HepG2 (cell line): ENCODE data around the gene PRKRIP1. TPM values are rescaled to one million over a fixed set of nuclear protein-coding genes. Genes with fewer than 3 reads are reported as not detected.

ENCODE experiments used
- ATAC-seq: fragments of 200-7000 bp; cut with Tn5 transposase; 3 replicates; pipeline ENCODE4 v1.9.1; 2020; ENCODE audit warnings: mild to moderate bottlenecking, moderate library complexity
- BruUV-seq: library from RNA; stranded (reverse); fragments of 400-500 nt; replicated peaks from 2 replicates; lab custom pipeline; 2021; lab: Mats Ljungman, UMichigan
- CTCF ChIA-PET: fragments of 300-600 bp; formaldehyde crosslinking; extraction: SDS; loops from one replicate; lab custom pipeline; 2021; ENCODE audit warnings: low total read pairs, inconsistent platforms, low intra/inter-chr PET ratio; lab: Yijun Ruan, JAX
- POLR2A ChIA-PET: fragments of 350-600 bp; sonication (Branson Sonifier 250); formaldehyde crosslinking; loops from one replicate; lab custom pipeline; 2020; ENCODE audit warnings: antibody characterized with exemption, inconsistent platforms; lab: Yijun Ruan, JAX
- DNase-seq: peaks from one replicate; pipeline ENCODE4 v3.0.0-alpha.2; 2015; ENCODE audit warnings: low spot score
- FAIRE-seq: peaks from 3 replicates; lab custom pipeline; 2011; peaks lifted over from hg19 to GRCh38; lab: Jason Lieb, UNC
- H2AFZ ChIP-seq: one replicate; pipeline ENCODE4 v1.6.1; 2011; ENCODE audit warnings: low read length, inconsistent platforms
- H3K27ac ChIP-seq: fragments of 300-600 bp; 3 replicates; pipeline ENCODE4 v1.8.0; 2011; ENCODE audit warnings: mixed run types, mild to moderate bottlenecking, mixed read lengths, low read length, inconsistent platforms; ENCODE audit not compliant: insufficient read depth; ENCODE audit errors: extremely low read length
- H3K27me3 ChIP-seq, 2 experiments: fragments of 200-600 bp in 1 of 2; 2 replicates in 1 of 2; 3 replicates in 1 of 2; pipeline versions ENCODE4 v1.6.0 to v1.8.0; 2011; ENCODE audit warnings: low read length in 2 of 2, mild to moderate bottlenecking in 2 of 2, moderate library complexity in 2 of 2, inconsistent platforms in 1 of 2; ENCODE audit not compliant: insufficient read depth in 2 of 2, control insufficient read depth in 1 of 2
- H3K36me3 ChIP-seq, 2 experiments: fragments of 200-600 bp in 1 of 2; replicated peaks in 1 of 2; 2 replicates in 1 of 2; 3 replicates in 1 of 2; pipeline versions ENCODE4 v1.5.1 to v1.8.0; 2011; ENCODE audit warnings: low read length in 2 of 2, inconsistent platforms in 1 of 2; ENCODE audit not compliant: insufficient read depth in 2 of 2, control insufficient read depth in 1 of 2
- H3K4me1 ChIP-seq: 2 replicates; pipeline ENCODE4 v1.5.1; 2012; ENCODE audit warnings: low read length, inconsistent platforms; ENCODE audit not compliant: insufficient read depth
- H3K4me2 ChIP-seq: 2 replicates; pipeline ENCODE4 v1.6.0; 2011; ENCODE audit warnings: low read depth, low read length, inconsistent platforms
- H3K4me3 ChIP-seq, 3 experiments: fragments of 200-600 bp in 1 of 3; sonication (generic), shearing (Covaris generic) in 1 of 3; replicated peaks in 1 of 3; 2 replicates each; pipeline ENCODE4 v1.5.1; 2011 to 2016; ENCODE audit warnings: low read length in 3 of 3, inconsistent platforms in 2 of 3, low read depth in 2 of 3, mild to moderate bottlenecking in 2 of 3, control low read depth in 1 of 3, mixed read lengths in 1 of 3; ENCODE audit not compliant: insufficient read depth in 1 of 3
- H3K79me2 ChIP-seq: one replicate; pipeline ENCODE4 v1.6.1; 2011; ENCODE audit warnings: low read length, inconsistent platforms; ENCODE audit not compliant: insufficient read depth
- H3K9ac ChIP-seq: 2 replicates; pipeline ENCODE4 v1.6.0; 2011; ENCODE audit warnings: mild to moderate bottlenecking, low read depth, low read length, inconsistent platforms; ENCODE audit not compliant: insufficient read depth
- H3K9me3 ChIP-seq: 2 replicates; pipeline ENCODE4 v1.5.1; 2012; ENCODE audit warnings: mild to moderate bottlenecking, low read length
- H4K20me1 ChIP-seq: 2 replicates; pipeline ENCODE4 v1.6.0; 2011; ENCODE audit warnings: inconsistent platforms, mild to moderate bottlenecking, low read length, moderate library complexity; ENCODE audit not compliant: insufficient read depth
- ATF7-NPFF ChIP-seq: sonication (generic); formaldehyde crosslinking; IDR thresholded peaks from 2 replicates; pipeline ENCODE4 v1.8.1; 2023; ENCODE audit warnings: mild to moderate bottlenecking, low read depth, missing genetic modification reagents, moderate library complexity
- CENPT ChIP-seq: sonication (generic); formaldehyde crosslinking; IDR thresholded peaks from 2 replicates; pipeline ENCODE4 v1.8.0; 2022; ENCODE audit warnings: low read depth, mild to moderate bottlenecking, moderate library complexity, missing genetic modification reagents
- ELF4 ChIP-seq: sonication (generic); formaldehyde crosslinking; IDR thresholded peaks from 2 replicates; pipeline ENCODE4 v1.5.0; 2020; ENCODE audit warnings: missing genetic modification reagents, mild to moderate bottlenecking, moderate library complexity, borderline replicate concordance
- FOXK1 ChIP-seq: sonication (generic); formaldehyde crosslinking; IDR thresholded peaks from 2 replicates; pipeline ENCODE4 v1.4.0; 2020; ENCODE audit warnings: low read depth, missing genetic modification reagents, borderline replicate concordance
- HNRNPUL1 ChIP-seq: fragments of 200-400 bp; formaldehyde crosslinking; IDR thresholded peaks from 2 replicates; pipeline ENCODE4 v1.6.1; 2017; ENCODE audit warnings: low read depth, mild to moderate bottlenecking, low read length, moderate library complexity
- HOXA3 ChIP-seq: sonication (generic); formaldehyde crosslinking; IDR thresholded peaks from 2 replicates; pipeline ENCODE4 v1.5.0; 2020; ENCODE audit warnings: missing genetic modification reagents
- KLF12 ChIP-seq: sonication (generic); formaldehyde crosslinking; IDR thresholded peaks from 2 replicates; pipeline ENCODE4 v1.4.0; 2020; ENCODE audit warnings: missing genetic modification reagents, borderline replicate concordance
- MTERF4 ChIP-seq: sonication (generic); formaldehyde crosslinking; IDR thresholded peaks from 2 replicates; pipeline ENCODE4 v1.8.0; 2023; ENCODE audit warnings: mild to moderate bottlenecking, missing genetic modification reagents
- NR0B2 ChIP-seq: sonication (generic); formaldehyde crosslinking; IDR thresholded peaks from 2 replicates; pipeline ENCODE4 v1.4.0; 2020; ENCODE audit warnings: mild to moderate bottlenecking, missing genetic modification reagents
- SIX1 ChIP-seq: sonication (generic); formaldehyde crosslinking; IDR thresholded peaks from 2 replicates; pipeline ENCODE4 v1.4.0; 2020; ENCODE audit warnings: missing genetic modification reagents, borderline replicate concordance
- TBX2 ChIP-seq: sonication (generic); formaldehyde crosslinking; IDR thresholded peaks from 2 replicates; pipeline ENCODE4 v1.5.0; 2020; ENCODE audit warnings: missing genetic modification reagents, mild to moderate bottlenecking, borderline replicate concordance
- TMF1 ChIP-seq: sonication (generic); formaldehyde crosslinking; IDR thresholded peaks from 2 replicates; pipeline ENCODE4 v1.8.1; 2022; ENCODE audit warnings: low read depth, missing genetic modification reagents
- ZBTB10 ChIP-seq: sonication (generic); formaldehyde crosslinking; IDR thresholded peaks from 2 replicates; pipeline ENCODE4 v1.4.0; 2020; ENCODE audit warnings: missing genetic modification reagents, borderline replicate concordance
- ZFP36L1 ChIP-seq: sonication (generic); formaldehyde crosslinking; IDR thresholded peaks from 2 replicates; pipeline ENCODE4 v1.8.0; 2022; ENCODE audit warnings: mild to moderate bottlenecking, missing genetic modification reagents, moderate library complexity
- ZMAT5 ChIP-seq: sonication (generic); formaldehyde crosslinking; IDR thresholded peaks from 2 replicates; pipeline ENCODE4 v1.5.0; 2020; ENCODE audit warnings: mild to moderate bottlenecking, low read depth, missing genetic modification reagents, borderline replicate concordance
- ZNF274 ChIP-seq: sonication (generic); formaldehyde crosslinking; IDR thresholded peaks from 2 replicates; pipeline ENCODE4 v1.5.1; 2020; ENCODE audit warnings: mild to moderate bottlenecking, missing genetic modification reagents
- ZNF333 ChIP-seq: sonication (generic); formaldehyde crosslinking; IDR thresholded peaks from 2 replicates; pipeline ENCODE4 v1.4.0; 2020; ENCODE audit warnings: mild to moderate bottlenecking, missing genetic modification reagents, borderline replicate concordance
- WGBS: methylation state at CpG from one replicate; pipeline ENCODE4 v1.1.6; 2017; ENCODE audit warnings: low lambda C conversion rate; 5-methylcytosine and 5-hydroxymethylcytosine counted together
- in situ Hi-C: cut with HindIII; loops from 2 replicates; pipeline ENCODE4 v1.10.0; 2017; ENCODE audit warnings: low pct_unique_long_range_greater_than_20kb; ENCODE audit not compliant: extremely low pct_ligation_motif_present
- intact Hi-C: fragments of 100-400 bp; cut with micrococcal nuclease; formaldehyde crosslinking; loops from one replicate; pipeline ENCODE4 v1.10.0; 2022; ENCODE audit not compliant: unreplicated experiment
- polyA plus RNA-seq, 8 experiments: library from polyadenylated mRNA; depleted of rRNA in 3 of 8; stranded (reverse) in 7 of 8; unstranded in 1 of 8; fragments of >200 nt; fragmentation: Illumina TruSeq in 4 of 8; extraction: Trizol in 4 of 8; gene quantifications; 2 replicates each; pipeline versions ENCODE4 v1.2.1 to v1.2.3, GENCODE V29; 2011 to 2016; ENCODE audit warnings: low read depth in 4 of 8, missing spikeins in 1 of 8, mixed read lengths in 1 of 8; ENCODE audit not compliant: insufficient read depth in 1 of 8
- total RNA-seq, 5 experiments: library from RNA; depleted of rRNA; stranded (reverse); fragments of >200 nt; fragmentation: Illumina TruSeq; extraction: Trizol; gene quantifications; 2 replicates each; pipeline ENCODE4 v1.2.3, GENCODE V29; 2016; ENCODE audit warnings: low read depth in 1 of 5

Gene PRKRIP1
- total and polyA plus RNA-seq, 2 of the 13 experiments (the other 11 are each of a cell fraction or from before 2014, with no cell fraction given): 13.2 to 16.8 TPM

GRCh38 chr7:102464577-102465280 lies 68.6 kb downstream of the PRKRIP1 start, which contains the start of the genes ALKBH4 and LRWD1 (continued):
- TF ChIP-seq TMF1: peak; percentile 66; the same call in 1 of the 2 replicates
- TF ChIP-seq ZMAT5 (CRISPR knock-in tag): no peak
- 0 out of 2 replicates have a peak, but pooled peaks have one; percentile 47 for TF ChIP-seq ELF4 (CRISPR knock-in tag)
- peak; percentile 80 for TF ChIP-seq TBX2
- TF ChIP-seq SIX1 (CRISPR knock-in tag): peak; percentile 57; the same call in 1 of the 2 replicates
- TF ChIP-seq CENPT (CRISPR knock-in tag): peak; percentile 79; the same call in 1 of the 2 replicates
- peak; percentile 63 for TF ChIP-seq NR0B2 (CRISPR knock-in tag)
- TF ChIP-seq HOXA3: peak; percentile 87; the same call in 1 of the 2 replicates
- TF ChIP-seq ZNF274 (CRISPR knock-in tag): 0 out of 2 replicates have a peak, but pooled peaks have one; percentile 39
- TF ChIP-seq ZFP36L1: peak; percentile 38; the same call in 1 of the 2 replicates
- peak; percentile 78 for TF ChIP-seq ATF7-NPFF (CRISPR knock-in tag)

DNA sequence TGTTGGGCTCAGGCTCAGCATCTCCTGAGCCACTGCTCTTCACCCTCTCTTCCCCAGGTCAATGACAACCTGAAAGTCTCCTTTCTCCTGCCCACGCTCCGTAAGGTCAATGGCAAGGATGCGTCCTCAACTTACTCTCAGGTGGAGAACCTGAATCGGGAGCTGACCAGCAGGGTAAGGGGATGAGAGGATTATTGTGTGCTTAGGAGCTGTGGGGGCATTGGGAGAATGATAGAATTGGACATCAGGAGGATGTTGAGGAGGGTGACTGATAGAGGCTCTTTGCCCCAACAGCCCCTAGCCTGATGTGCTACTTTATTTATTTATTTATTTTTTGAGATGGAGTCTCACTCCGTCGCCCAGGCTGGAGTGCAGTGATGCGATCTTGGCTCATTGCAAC lies 69.9 kb downstream of the PRKRIP1 start:
- BruUV-seq: no TSS peak
- in situ Hi-C loops: no loop called here
- no peak for TF ChIP-seq ZBTB10
- TF ChIP-seq ZNF333 (CRISPR knock-in tag): no peak
- no peak for TF ChIP-seq KLF12 (CRISPR knock-in tag)
- TF ChIP-seq HNRNPUL1: no peak
- TF ChIP-seq MTERF4 (CRISPR knock-in tag): no peak
- TF ChIP-seq FOXK1 (CRISPR knock-in tag): no peak

More for the DNA sequence above, 69.9 kb downstream of the PRKRIP1 start:
- H3K4me3 ChIP-seq: peak overlapping the region in 1 of 3 experiments; percentile 100; a peak in 2 of 6 replicates
- no peak overlapping the region for H3K9ac ChIP-seq
- ATAC-seq (no peak), DNase-seq (no peak), FAIRE-seq (no peak)
- H4K20me1 ChIP-seq: no peaks in the 10 kb centered on the region
- H3K9me3 ChIP-seq: no peaks in the 10 kb centered on the region
- H3K4me2 ChIP-seq: peak overlapping the region; percentile 87
- H2AFZ ChIP-seq: no peak overlapping the region
- H3K79me2 ChIP-seq: peaks cover 14% of the 10 kb centered on the region
- intact Hi-C loops: no loop called here
- no peak overlapping the region for H3K27ac ChIP-seq
- CTCF ChIA-PET: no interaction called here
- H3K27me3 ChIP-seq: peaks cover 0 to 5% of the 10 kb centered on the region in 2 experiments; a peak in 2 of 5 replicates
- peaks cover 31% of the 10 kb centered on the region for H3K4me1 ChIP-seq
- WGBS: over 99% methylated on average over 7 of the region's 7 CpGs
- H3K36me3 ChIP-seq: peaks cover 0 to 2% of the 10 kb centered on the region in 2 experiments; a peak in 2 of 5 replicates
- POLR2A ChIA-PET: interaction anchor here (1.9 kb wide), 1 partner anchor 14 kb away, joined by 5 read pairs; no protein-coding TSS in a partner anchor
